AG09309 (cell line): Measurements from ENCODE around the gene MYO16.

Experiments
- DNase-seq: peaks from one replicate; pipeline ENCODE4 v3.0.0-alpha.2; 2010; ENCODE audit warnings: low read depth
- H3K4me3 ChIP-seq: 2 replicates; pipeline ENCODE4 v1.5.1; 2011; ENCODE audit warnings: mild to moderate bottlenecking, low read depth, low read length, moderate library complexity; ENCODE audit not compliant: control insufficient read depth
- TF ChIP-seq, protein P1 (sequence below): IDR thresholded peaks from 2 replicates; pipeline ENCODE4 v1.5.1; 2011; ENCODE audit warnings: mild to moderate bottlenecking, low read depth, low read length, inconsistent platforms; ENCODE audit not compliant: insufficient read depth, control insufficient read depth; ENCODE audit errors: missing control alignments

Gene MYO16

DNA sequence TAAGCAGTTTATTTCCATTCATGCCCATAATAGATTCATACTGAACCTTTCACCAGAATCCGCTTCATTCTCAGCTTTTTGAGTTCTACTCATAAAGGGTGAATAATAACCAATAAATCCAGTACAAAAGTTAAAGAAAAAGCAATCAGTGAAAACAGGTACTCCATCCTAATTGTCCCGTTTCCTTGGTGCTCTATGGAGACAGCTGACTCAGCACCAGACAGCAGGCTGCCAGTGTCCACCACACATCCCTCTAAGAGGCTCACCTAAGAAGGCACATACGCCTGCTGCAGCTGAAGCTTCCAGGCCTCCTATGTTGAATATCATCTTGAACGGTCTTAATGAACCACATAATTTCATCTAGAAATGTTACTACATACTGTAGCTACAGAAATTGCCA is 27.3 kb downstream of the MYO16 start:
- no peak for DNase-seq
- H3K4me3 ChIP-seq = no peak overlapping the region
- TF ChIP-seq, protein P1, sequence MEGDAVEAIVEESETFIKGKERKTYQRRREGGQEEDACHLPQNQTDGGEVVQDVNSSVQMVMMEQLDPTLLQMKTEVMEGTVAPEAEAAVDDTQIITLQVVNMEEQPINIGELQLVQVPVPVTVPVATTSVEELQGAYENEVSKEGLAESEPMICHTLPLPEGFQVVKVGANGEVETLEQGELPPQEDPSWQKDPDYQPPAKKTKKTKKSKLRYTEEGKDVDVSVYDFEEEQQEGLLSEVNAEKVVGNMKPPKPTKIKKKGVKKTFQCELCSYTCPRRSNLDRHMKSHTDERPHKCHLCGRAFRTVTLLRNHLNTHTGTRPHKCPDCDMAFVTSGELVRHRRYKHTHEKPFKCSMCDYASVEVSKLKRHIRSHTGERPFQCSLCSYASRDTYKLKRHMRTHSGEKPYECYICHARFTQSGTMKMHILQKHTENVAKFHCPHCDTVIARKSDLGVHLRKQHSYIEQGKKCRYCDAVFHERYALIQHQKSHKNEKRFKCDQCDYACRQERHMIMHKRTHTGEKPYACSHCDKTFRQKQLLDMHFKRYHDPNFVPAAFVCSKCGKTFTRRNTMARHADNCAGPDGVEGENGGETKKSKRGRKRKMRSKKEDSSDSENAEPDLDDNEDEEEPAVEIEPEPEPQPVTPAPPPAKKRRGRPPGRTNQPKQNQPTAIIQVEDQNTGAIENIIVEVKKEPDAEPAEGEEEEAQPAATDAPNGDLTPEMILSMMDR = no peak

DNA sequence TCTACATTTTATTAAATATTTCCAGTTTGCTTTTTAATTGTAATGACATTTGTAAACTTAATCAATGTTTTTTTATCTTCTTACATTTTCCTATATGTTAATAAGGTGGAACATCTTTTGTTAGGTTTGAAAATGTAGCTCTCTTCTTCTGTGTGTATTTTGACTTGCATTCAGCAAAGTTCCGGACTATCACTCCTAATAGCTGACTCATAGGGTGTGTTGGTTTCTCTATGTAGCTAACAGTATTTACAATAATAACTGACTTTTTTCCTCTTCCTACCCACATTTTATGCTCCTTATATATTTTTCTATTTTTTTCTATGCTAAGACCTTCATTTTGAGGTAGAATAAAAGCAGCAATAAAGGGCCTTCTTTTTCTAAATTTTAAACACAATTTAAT is 28.1 kb downstream of the MYO16 start:
- no peak for DNase-seq

DNA sequence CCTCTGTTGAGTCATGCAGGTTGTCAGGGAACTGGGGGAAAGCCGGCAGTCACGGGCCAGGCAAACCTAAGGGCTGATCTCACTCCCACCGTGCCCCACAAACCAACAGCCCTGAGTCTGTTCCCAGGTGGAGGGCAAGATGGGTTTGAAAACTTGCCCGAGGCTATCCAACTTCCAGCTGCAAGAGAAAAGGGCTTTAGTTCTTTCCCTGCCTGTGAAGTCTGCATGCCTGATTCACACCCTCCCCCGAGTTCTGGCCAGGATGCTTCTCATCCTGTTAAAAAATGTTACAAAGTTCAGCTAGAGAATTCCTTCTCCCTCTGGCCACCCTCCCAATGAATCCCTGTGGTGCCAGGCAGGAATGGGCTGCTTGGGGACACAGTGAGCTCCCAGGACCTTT is 33.1 kb downstream of the MYO16 start:
- TF ChIP-seq, protein P1 = no peak
- H3K4me3 ChIP-seq = no peak overlapping the region
- DNase-seq = no peak

More for the DNA sequence above, 28.1 kb downstream of the MYO16 start:
- H3K4me3 ChIP-seq = no peak overlapping the region
- TF ChIP-seq, protein P1 = no peak

DNA sequence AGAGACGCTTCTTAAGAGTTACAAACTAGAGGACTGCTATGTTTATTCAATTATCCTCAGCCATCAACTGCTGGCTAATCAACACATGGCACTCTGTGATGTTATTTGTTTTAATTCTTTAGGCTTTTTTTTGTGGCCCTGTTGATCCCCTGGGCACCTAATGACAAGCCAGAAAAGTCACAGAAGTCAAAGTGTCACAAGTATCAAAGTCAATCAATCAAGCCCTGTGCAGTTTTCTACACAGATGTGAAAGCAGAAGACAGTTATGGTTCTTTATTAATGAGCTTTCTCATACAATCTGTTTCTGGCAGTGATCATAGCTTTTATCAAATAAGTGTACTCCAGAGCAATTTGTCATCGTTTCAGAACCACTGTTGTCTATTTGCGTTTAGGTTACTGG is 34.3 kb downstream of the MYO16 start:
- no peak overlapping the region for H3K4me3 ChIP-seq
- DNase-seq = no peak
- TF ChIP-seq, protein P1 = no peak

DNA sequence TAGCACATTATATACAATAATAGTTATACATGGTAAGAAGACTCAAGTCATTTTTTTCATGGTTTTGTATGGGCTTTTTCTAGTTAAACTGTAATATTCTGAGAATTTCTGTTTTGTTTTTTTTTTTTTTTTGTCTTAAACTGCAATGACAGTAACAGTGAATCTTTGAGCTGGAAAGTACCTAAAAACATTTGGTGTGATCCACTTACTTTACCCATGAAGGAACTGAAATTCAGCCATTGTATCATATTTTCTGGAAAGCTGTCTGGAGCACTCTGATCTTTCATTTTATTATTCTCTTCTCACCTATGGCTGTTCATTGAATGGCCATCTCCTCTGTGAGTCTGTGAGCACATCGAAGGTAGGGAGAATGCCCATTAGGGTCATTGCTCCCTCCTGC is 37.8 kb downstream of the MYO16 start:
- TF ChIP-seq, protein P1 = no peak
- no peak overlapping the region for H3K4me3 ChIP-seq
- no peak for DNase-seq

DNA sequence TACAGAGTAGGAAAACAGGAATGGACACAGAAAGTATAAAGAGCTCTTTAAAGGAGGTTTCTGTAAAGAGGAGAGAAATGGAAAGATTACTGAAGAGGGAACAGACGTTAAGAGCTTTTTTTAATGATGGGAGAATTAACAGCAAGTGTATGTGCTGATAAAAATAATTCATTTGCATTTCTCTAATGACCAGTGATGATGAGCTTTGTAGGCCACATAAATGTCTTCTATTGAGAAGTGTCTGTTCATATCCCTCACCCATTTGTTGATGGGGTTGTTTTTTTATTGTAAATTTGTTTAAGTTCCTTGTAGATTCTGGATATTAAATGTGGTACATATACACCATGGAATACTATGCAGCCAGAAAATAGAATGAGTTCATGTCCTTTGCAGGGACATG is 40.0 kb downstream of the MYO16 start:
- H3K4me3 ChIP-seq = no peak overlapping the region
- DNase-seq = no peak
- TF ChIP-seq, protein P1 = no peak

DNA sequence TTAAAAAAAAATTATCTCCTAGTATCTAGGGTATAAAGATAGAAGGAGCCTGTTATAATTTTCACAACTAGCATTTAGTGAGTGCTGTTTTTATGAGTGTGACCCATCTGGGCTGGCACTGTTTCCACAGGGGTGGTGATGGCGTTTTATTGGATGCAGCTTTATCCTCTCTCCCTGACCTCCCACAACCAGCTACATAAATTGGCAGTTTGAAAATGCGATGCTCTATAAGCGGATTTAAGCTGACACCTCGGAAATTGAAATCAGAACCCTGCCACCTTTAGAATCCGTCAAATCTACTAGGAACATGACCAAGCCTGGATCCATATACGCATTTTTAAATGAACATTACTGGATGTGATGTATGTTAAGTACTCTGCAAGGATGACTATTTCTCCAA is 44.9 kb downstream of the MYO16 start:
- no peak for DNase-seq
- H3K4me3 ChIP-seq = no peak overlapping the region
- TF ChIP-seq, protein P1 = no peak
